Activated naive CD4-positive, alpha-beta T cell treated with anti-CD3 and anti-CD28 coated beads, Interleukin-2, amount 50 U/mL, for 24 hours (primary cell): ENCODE results near the gene TCOF1.

ENCODE experiments used
- H3K27ac Mint-ChIP-seq: one replicate; pipeline ENCODE4 v1.8.0; 2021; ENCODE audit warnings: mild to moderate bottlenecking, mixed read lengths
- H3K27me3 Mint-ChIP-seq: one replicate; pipeline ENCODE4 v1.8.0; 2021; ENCODE audit warnings: mixed read lengths
- H3K36me3 Mint-ChIP-seq: one replicate; pipeline ENCODE4 v1.8.0; 2021; ENCODE audit warnings: mixed read lengths
- H3K4me1 Mint-ChIP-seq: one replicate; pipeline ENCODE4 v1.8.0; 2021; ENCODE audit warnings: mixed read lengths
- H3K4me3 Mint-ChIP-seq: one replicate; pipeline ENCODE4 v1.8.0; 2021; ENCODE audit warnings: mild to moderate bottlenecking, mixed read lengths
- H3K9me3 Mint-ChIP-seq: one replicate; pipeline ENCODE4 v1.8.0; 2021; ENCODE audit warnings: mixed read lengths

The TCOF1 gene

GRCh38 chr5:150338546-150338945, 19.0 kb upstream of the TCOF1 start:
- Mint-ChIP-seq H3K9me3 (no peaks in the 10 kb centered on the region), H3K27ac (no peak overlapping the region), H3K4me3 (no peak overlapping the region), H3K36me3 (no peaks in the 10 kb centered on the region), H3K27me3 (no peaks in the 10 kb centered on the region), H3K4me1 (no peaks in the 10 kb centered on the region)

GRCh38 chr5:150339165-150339564, 18.3 kb upstream of the TCOF1 start:
- Mint-ChIP-seq H3K4me3 (no peak overlapping the region), H3K36me3 (no peaks in the 10 kb centered on the region), H3K27ac (no peak overlapping the region), H3K4me1 (no peaks in the 10 kb centered on the region), H3K27me3 (no peaks in the 10 kb centered on the region), H3K9me3 (no peaks in the 10 kb centered on the region)

- H3K4me1 Mint-ChIP-seq, result no peaks in the 10 kb centered on the region
- no peaks in the 10 kb centered on the region for H3K9me3 Mint-ChIP-seq
- H3K27ac Mint-ChIP-seq, result no peak overlapping the region
- H3K36me3 Mint-ChIP-seq, result no peaks in the 10 kb centered on the region
- no peaks in the 10 kb centered on the region for H3K27me3 Mint-ChIP-seq
- H3K4me3 Mint-ChIP-seq, result no peak overlapping the region
Observed at GRCh38 chr5:150339841-150340240, 17.7 kb upstream of the TCOF1 start.

GRCh38 chr5:150340614-150341255, 16.8 kb upstream of the TCOF1 start:
- H3K9me3 Mint-ChIP-seq, result no peaks in the 10 kb centered on the region
- H3K4me3 Mint-ChIP-seq, result no peak overlapping the region

GRCh38 chr5:150341331-150341730, 16.2 kb upstream of the TCOF1 start:
- Mint-ChIP-seq H3K4me3 (no peak overlapping the region), H3K36me3 (no peaks in the 10 kb centered on the region), H3K27ac (no peak overlapping the region), H3K4me1 (no peaks in the 10 kb centered on the region), H3K9me3 (no peaks in the 10 kb centered on the region), H3K27me3 (no peaks in the 10 kb centered on the region)

More at GRCh38 chr5:150340614-150341255, 16.8 kb upstream of the TCOF1 start:
- H3K4me1 Mint-ChIP-seq, result no peaks in the 10 kb centered on the region
- no peak overlapping the region for H3K27ac Mint-ChIP-seq
- no peaks in the 10 kb centered on the region for H3K27me3 Mint-ChIP-seq
- H3K36me3 Mint-ChIP-seq, result no peaks in the 10 kb centered on the region

- Mint-ChIP-seq H3K4me3 (no peak overlapping the region), H3K4me1 (no peaks in the 10 kb centered on the region), H3K27ac (no peak overlapping the region), H3K9me3 (no peaks in the 10 kb centered on the region), H3K36me3 (no peaks in the 10 kb centered on the region), H3K27me3 (no peaks in the 10 kb centered on the region)
Observed at GRCh38 chr5:150341989-150342388, 15.5 kb upstream of the TCOF1 start.

- no peaks in the 10 kb centered on the region for H3K9me3 Mint-ChIP-seq
- H3K27me3 Mint-ChIP-seq, result no peaks in the 10 kb centered on the region
- H3K27ac Mint-ChIP-seq, result no peak overlapping the region
- no peaks in the 10 kb centered on the region for H3K36me3 Mint-ChIP-seq
- H3K4me1 Mint-ChIP-seq, result no peaks in the 10 kb centered on the region
- no peak overlapping the region for H3K4me3 Mint-ChIP-seq
Observed at GRCh38 chr5:150342583-150342982, 14.9 kb upstream of the TCOF1 start.

- Mint-ChIP-seq H3K36me3 (no peaks in the 10 kb centered on the region), H3K27me3 (no peaks in the 10 kb centered on the region), H3K9me3 (no peaks in the 10 kb centered on the region), H3K4me1 (no peaks in the 10 kb centered on the region), H3K27ac (no peak overlapping the region), H3K4me3 (no peak overlapping the region)
Observed at GRCh38 chr5:150343994-150344631, 13.4 kb upstream of the TCOF1 start.

- no peaks in the 10 kb centered on the region for H3K36me3 Mint-ChIP-seq
- H3K4me1 Mint-ChIP-seq, result peaks cover 4% of the 10 kb centered on the region
- H3K9me3 Mint-ChIP-seq, result no peaks in the 10 kb centered on the region
- no peaks in the 10 kb centered on the region for H3K27me3 Mint-ChIP-seq
- no peak overlapping the region for H3K4me3 Mint-ChIP-seq
- H3K27ac Mint-ChIP-seq, result no peak overlapping the region
Observed at GRCh38 chr5:150345716-150346115, 11.8 kb upstream of the TCOF1 start.

- H3K27me3 Mint-ChIP-seq, result no peaks in the 10 kb centered on the region
- H3K36me3 Mint-ChIP-seq, result no peaks in the 10 kb centered on the region
- H3K4me3 Mint-ChIP-seq, result no peak overlapping the region
- H3K4me1 Mint-ChIP-seq, result peaks cover 13% of the 10 kb centered on the region
- no peak overlapping the region for H3K27ac Mint-ChIP-seq
- no peaks in the 10 kb centered on the region for H3K9me3 Mint-ChIP-seq
Observed at GRCh38 chr5:150346592-150346991, 10.9 kb upstream of the TCOF1 start.

GRCh38 chr5:150347003-150347402, 10.5 kb upstream of the TCOF1 start:
- Mint-ChIP-seq H3K9me3 (no peaks in the 10 kb centered on the region), H3K4me1 (peaks cover 14% of the 10 kb centered on the region), H3K27me3 (no peaks in the 10 kb centered on the region), H3K4me3 (no peak overlapping the region), H3K27ac (no peak overlapping the region), H3K36me3 (no peaks in the 10 kb centered on the region)

- H3K4me3 Mint-ChIP-seq, result no peak overlapping the region
- peaks cover 14% of the 10 kb centered on the region for H3K4me1 Mint-ChIP-seq
- no peaks in the 10 kb centered on the region for H3K36me3 Mint-ChIP-seq
- no peaks in the 10 kb centered on the region for H3K9me3 Mint-ChIP-seq
- H3K27me3 Mint-ChIP-seq, result no peaks in the 10 kb centered on the region
- no peak overlapping the region for H3K27ac Mint-ChIP-seq
Observed at GRCh38 chr5:150347451-150347850, 10.0 kb upstream of the TCOF1 start.

- no peak overlapping the region for H3K27ac Mint-ChIP-seq
- H3K9me3 Mint-ChIP-seq, result no peaks in the 10 kb centered on the region
- H3K4me3 Mint-ChIP-seq, result no peak overlapping the region
- peaks cover 14% of the 10 kb centered on the region for H3K4me1 Mint-ChIP-seq
- no peaks in the 10 kb centered on the region for H3K27me3 Mint-ChIP-seq
- no peaks in the 10 kb centered on the region for H3K36me3 Mint-ChIP-seq
Observed at GRCh38 chr5:150349681-150350275, 7.7 kb upstream of the TCOF1 start.

- H3K4me3 Mint-ChIP-seq, result no peak overlapping the region
- H3K36me3 Mint-ChIP-seq, result no peaks in the 10 kb centered on the region
Observed at GRCh38 chr5:150350524-150351344, 6.8 kb upstream of the TCOF1 start.

GRCh38 chr5:150352244-150353031, 5.1 kb upstream of the TCOF1 start:
- Mint-ChIP-seq H3K4me1 (peaks cover 19% of the 10 kb centered on the region), H3K4me3 (no peak overlapping the region), H3K9me3 (no peaks in the 10 kb centered on the region), H3K27ac (no peak overlapping the region), H3K36me3 (no peaks in the 10 kb centered on the region), H3K27me3 (no peaks in the 10 kb centered on the region)

More at GRCh38 chr5:150350524-150351344, 6.8 kb upstream of the TCOF1 start:
- no peaks in the 10 kb centered on the region for H3K9me3 Mint-ChIP-seq
- no peaks in the 10 kb centered on the region for H3K27me3 Mint-ChIP-seq
- H3K27ac Mint-ChIP-seq, result peak overlapping the region; percentile 91
- peaks cover 14% of the 10 kb centered on the region for H3K4me1 Mint-ChIP-seq
